HFFc6 (cell line): Measurements from ENCODE around the gene NYNRIN. TPM values are rescaled to one million over a fixed set of nuclear protein-coding genes. Genes with fewer than 3 reads are reported as not detected.

ENCODE experiments used
- DNase-seq: peaks from one replicate; pipeline ENCODE4 v3.0.0-alpha.2; 2018
- H3K27ac Mint-ChIP-seq: 2 replicates; pipeline ENCODE4 v1.8.0; 2020; ENCODE audit warnings: mild to moderate bottlenecking, mixed read lengths
- H3K27me3 Mint-ChIP-seq: 2 replicates; pipeline ENCODE4 v1.8.0; 2021; ENCODE audit warnings: mild to moderate bottlenecking, moderate library complexity, mixed read lengths; ENCODE audit not compliant: insufficient read depth
- H3K36me3 Mint-ChIP-seq: 2 replicates; pipeline ENCODE4 v1.8.0; 2021; ENCODE audit warnings: low read depth, mixed read lengths
- H3K4me1 Mint-ChIP-seq: 2 replicates; pipeline ENCODE4 v1.8.0; 2020; ENCODE audit warnings: low read depth, mixed read lengths
- H3K4me3 Mint-ChIP-seq: 2 replicates; pipeline ENCODE4 v1.8.0; 2020; ENCODE audit warnings: mild to moderate bottlenecking, moderate library complexity, mixed read lengths
- H3K9me3 Mint-ChIP-seq: 2 replicates; pipeline ENCODE4 v1.8.0; 2020; ENCODE audit warnings: mild to moderate bottlenecking, mixed read lengths
- total RNA-seq, 6 experiments: library from RNA; stranded (reverse); fragmentation: NEBNext Ultra II Directional; extraction: Animal tissue kit (Norgen Biotek cat#: 25700); gene quantifications; 2 replicates in 1 of 6; 3 replicates in 5 of 6; pipeline ENCODE4 v1.2.3, GENCODE V29; 2021
- TF ChIP-seq, protein P1 (sequence below): fragments of 200-600 bp; sonication (generic); IDR thresholded peaks from 2 replicates; pipeline ENCODE4 v1.5.0; 2021; ENCODE audit warnings: antibody characterized with exemption, mild to moderate bottlenecking

Gene NYNRIN
- total RNA-seq, 6 experiments from 2014 or later = 3.9 to 6.3 (median 4.1) TPM

DNA sequence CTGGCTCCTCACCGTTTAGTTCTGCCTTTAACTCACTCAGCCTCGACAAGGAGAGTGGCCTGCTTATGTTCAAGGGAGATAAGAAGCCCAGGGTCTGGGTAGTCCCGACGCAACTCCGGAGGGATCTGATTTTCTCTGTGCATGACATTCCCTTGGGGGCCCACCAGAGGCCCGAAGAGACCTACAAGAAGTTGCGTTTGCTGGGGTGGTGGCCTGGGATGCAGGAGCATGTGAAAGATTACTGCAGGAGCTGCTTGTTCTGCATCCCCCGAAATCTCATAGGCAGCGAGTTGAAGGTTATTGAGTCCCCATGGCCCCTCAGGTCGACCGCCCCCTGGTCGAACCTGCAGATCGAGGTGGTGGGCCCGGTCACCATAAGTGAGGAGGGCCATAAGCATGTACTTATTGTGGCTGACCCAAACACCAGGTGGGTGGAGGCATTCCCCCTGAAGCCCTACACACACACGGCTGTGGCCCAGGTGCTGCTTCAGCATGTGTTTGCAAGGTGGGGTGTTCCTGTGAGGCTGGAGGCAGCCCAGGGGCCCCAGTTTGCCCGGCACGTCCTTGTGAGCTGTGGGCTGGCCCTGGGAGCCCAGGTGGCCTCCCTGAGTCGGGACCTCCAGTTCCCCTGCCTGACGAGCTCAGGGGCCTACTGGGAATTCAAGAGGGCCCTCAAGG lies 17.6 kb downstream of the NYNRIN start:
- TF ChIP-seq, protein P1, sequence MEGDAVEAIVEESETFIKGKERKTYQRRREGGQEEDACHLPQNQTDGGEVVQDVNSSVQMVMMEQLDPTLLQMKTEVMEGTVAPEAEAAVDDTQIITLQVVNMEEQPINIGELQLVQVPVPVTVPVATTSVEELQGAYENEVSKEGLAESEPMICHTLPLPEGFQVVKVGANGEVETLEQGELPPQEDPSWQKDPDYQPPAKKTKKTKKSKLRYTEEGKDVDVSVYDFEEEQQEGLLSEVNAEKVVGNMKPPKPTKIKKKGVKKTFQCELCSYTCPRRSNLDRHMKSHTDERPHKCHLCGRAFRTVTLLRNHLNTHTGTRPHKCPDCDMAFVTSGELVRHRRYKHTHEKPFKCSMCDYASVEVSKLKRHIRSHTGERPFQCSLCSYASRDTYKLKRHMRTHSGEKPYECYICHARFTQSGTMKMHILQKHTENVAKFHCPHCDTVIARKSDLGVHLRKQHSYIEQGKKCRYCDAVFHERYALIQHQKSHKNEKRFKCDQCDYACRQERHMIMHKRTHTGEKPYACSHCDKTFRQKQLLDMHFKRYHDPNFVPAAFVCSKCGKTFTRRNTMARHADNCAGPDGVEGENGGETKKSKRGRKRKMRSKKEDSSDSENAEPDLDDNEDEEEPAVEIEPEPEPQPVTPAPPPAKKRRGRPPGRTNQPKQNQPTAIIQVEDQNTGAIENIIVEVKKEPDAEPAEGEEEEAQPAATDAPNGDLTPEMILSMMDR = no peak
- no peak for DNase-seq
- Mint-ChIP-seq H3K4me1 (no peaks in the 10 kb centered on the region), H3K9me3 (no peaks in the 10 kb centered on the region), H3K36me3 (no peaks in the 10 kb centered on the region), H3K27me3 (peaks cover 8% of the 10 kb centered on the region), H3K4me3 (no peak overlapping the region), H3K27ac (no peak overlapping the region)

DNA sequence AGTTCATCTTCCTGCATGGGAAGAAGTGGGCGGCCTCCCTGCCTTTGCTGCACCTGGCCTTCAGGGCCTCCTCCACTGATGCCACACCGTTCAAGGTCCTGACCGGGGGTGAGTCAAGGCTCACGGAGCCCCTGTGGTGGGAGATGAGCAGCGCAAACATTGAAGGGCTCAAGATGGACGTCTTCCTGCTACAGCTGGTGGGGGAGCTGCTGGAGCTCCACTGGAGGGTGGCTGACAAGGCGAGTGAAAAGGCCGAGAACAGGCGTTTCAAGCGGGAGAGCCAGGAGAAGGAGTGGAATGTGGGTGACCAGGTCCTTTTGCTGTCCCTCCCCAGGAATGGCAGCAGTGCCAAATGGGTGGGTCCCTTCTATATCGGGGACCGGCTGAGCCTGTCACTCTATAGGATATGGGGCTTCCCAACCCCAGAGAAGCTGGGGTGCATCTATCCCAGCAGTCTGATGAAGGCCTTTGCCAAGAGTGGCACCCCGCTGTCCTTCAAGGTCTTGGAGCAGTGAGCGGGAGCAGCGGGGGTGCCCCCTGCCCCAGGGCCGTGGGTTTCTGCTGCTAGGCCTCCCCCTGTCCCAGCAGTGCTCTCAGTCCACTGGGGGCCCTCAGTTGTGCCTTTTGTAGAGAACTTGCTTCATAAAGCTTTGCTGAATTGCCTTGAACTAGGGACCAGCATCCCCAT lies 18.3 kb downstream of the NYNRIN start:
- H3K4me3 Mint-ChIP-seq = no peak overlapping the region
- H3K9me3 Mint-ChIP-seq = no peaks in the 10 kb centered on the region

DNA sequence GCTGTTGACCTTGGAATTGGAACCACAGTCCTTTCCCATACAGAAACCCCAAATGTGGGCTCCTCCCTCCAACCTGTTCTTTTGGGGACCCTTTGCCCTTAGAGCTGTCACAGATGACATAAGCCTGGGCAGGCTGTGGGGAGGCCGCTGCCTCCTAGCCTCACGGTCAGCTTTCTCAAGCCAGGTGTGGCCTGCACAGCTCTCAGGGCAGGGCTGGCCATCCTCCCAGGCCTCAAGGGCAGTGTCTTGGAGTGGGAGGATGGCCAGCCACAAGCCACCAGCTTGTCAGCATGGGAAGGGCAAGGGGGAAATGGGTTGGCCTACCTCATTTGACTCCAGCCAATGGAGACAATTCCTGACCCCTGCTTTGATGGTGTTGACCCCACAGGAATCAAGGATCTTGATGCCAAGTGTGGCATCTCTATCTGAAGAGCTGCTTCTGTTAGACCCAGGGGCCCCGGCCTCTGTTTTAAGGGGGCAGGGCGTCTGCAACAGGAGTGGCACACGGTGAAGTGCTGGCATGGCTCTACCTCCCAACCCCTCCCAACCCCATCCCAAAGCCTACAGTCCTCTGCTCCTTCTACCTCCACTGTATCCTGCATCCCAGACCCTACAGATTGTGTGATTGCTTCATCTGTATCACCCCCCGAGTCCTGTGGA lies 19.2 kb downstream of the NYNRIN start:
- TF ChIP-seq, protein P1 = no peak
- no peaks in the 10 kb centered on the region for H3K4me1 Mint-ChIP-seq
- no peak overlapping the region for H3K27ac Mint-ChIP-seq
- no peaks in the 10 kb centered on the region for H3K9me3 Mint-ChIP-seq
- no peak overlapping the region for H3K4me3 Mint-ChIP-seq
- peaks cover 8% of the 10 kb centered on the region for H3K27me3 Mint-ChIP-seq
- H3K36me3 Mint-ChIP-seq = no peaks in the 10 kb centered on the region
- DNase-seq = no peak

More for the DNA sequence above, 18.3 kb downstream of the NYNRIN start:
- no peak for DNase-seq
- TF ChIP-seq, protein P1 = no peak
- H3K4me1 Mint-ChIP-seq = no peaks in the 10 kb centered on the region
- peaks cover 8% of the 10 kb centered on the region for H3K27me3 Mint-ChIP-seq
- H3K27ac Mint-ChIP-seq = no peak overlapping the region
- H3K36me3 Mint-ChIP-seq = no peaks in the 10 kb centered on the region

DNA sequence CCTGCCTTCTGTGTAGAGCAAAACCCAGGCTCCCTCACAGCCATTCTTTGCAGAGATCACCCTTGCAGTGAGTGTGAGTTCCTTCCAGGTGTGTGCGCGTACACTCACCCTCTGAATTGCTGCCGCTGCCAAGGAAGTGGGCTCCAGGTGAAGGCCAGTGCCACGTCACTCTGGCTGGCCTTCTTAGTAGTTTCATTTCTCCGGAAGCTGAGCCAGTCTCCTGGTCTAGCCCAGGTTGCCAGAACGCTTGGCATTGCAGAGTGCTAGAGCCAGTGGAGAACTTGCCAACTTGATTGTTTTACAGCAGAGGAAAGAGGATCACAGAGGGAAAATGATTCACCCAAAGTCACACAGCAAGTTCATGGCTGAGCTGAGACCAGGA lies 19.7 kb downstream of the NYNRIN start:
- H3K27ac Mint-ChIP-seq = no peak overlapping the region
- DNase-seq = no peak
- TF ChIP-seq, protein P1 = no peak
- H3K36me3 Mint-ChIP-seq = no peaks in the 10 kb centered on the region
- no peaks in the 10 kb centered on the region for H3K9me3 Mint-ChIP-seq
- H3K4me3 Mint-ChIP-seq = no peak overlapping the region
- H3K27me3 Mint-ChIP-seq = peaks cover 8% of the 10 kb centered on the region
- no peaks in the 10 kb centered on the region for H3K4me1 Mint-ChIP-seq

DNA sequence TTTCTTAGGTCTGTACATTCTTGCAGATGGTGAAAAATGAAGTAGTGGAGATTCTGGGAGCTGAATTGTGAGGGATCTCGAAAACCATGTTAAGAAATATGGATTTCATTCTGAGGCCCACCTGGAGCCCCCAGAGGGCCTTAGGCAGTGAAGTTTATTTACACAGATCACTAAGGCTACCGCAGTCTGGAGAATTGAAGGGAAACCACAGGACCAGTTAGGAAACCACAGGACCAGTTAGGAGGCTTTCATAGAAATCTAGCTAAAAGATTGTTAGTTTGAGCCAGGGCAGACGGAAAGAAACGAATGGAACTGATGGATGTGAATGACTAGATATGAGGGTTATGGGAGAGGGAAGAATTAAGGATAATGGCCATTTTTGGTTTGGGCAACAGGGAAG lies 23.5 kb downstream of the NYNRIN start:
- Mint-ChIP-seq H3K4me3 (no peak overlapping the region), H3K36me3 (no peaks in the 10 kb centered on the region), H3K27ac (no peak overlapping the region), H3K4me1 (peaks cover 21% of the 10 kb centered on the region), H3K27me3 (peaks cover 6% of the 10 kb centered on the region), H3K9me3 (no peaks in the 10 kb centered on the region)
- TF ChIP-seq, protein P1 = no peak
- no peak for DNase-seq
